GM19438 (cell line): ENCODE data around the gene QPCTL.
A peak's percentile ranks its signal among the peaks of the same experiment; 100 is the strongest.

ENCODE experiments used
- ATAC-seq: cut with Tn5 transposase; IDR thresholded peaks from one replicate; pipeline ENCODE4 v1.9.1; 2021; ENCODE audit warnings: low read depth; ENCODE audit not compliant: unreplicated experiment

QPCTL gene

DNA sequence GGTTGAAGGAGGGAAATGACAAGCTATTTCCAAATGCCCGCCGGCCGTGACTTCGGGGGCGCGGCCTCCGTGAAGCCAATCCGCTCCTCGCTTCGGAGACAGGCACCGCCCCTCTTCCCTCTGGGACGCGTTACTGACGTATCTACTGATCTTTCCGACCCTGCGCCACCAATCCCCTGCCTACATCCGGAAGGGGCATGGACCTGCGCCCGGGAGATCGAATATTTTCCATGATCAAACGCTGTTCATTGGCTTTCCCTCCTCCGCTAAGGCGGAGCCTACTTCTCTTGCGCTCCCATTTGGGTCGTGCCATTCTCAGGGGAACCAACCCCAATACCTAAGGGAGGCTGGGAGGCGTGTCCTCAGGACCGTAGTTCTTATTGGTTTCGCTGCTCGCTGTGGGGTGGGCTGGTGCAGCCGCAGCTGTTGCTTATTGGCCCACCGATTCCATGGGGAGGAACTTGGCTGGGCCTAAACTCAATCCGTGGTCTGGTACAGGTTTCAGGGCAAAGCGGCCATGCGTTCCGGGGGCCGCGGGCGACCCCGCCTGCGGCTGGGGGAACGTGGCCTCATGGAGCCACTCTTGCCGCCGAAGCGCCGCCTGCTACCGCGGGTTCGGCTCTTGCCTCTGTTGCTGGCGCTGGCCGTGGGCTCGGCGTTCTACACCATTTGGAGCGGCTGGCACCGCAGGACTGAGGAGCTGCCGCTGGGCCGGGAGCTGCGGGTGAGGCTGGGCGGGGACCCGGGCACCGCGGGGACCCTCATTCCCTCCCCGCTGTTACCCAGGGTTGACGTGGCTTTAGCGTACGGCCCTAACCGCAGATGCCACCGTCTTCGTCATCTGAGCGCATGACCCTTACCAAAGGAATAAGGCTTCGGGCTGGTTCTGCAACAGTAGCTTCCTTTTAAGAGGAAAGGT lies at the start of gene QPCTL:
QPCTL (plus strand) TSS at position 480 of the 919 bp plus-strand sequence; CDS start at position 518, 38 bp downstream.
- peak; percentile 79 for ATAC-seq

GRCh38 chr19:45643024-45643926 lies 49.2 kb upstream of the QPCTL start:
- ATAC-seq = no peak

DNA sequence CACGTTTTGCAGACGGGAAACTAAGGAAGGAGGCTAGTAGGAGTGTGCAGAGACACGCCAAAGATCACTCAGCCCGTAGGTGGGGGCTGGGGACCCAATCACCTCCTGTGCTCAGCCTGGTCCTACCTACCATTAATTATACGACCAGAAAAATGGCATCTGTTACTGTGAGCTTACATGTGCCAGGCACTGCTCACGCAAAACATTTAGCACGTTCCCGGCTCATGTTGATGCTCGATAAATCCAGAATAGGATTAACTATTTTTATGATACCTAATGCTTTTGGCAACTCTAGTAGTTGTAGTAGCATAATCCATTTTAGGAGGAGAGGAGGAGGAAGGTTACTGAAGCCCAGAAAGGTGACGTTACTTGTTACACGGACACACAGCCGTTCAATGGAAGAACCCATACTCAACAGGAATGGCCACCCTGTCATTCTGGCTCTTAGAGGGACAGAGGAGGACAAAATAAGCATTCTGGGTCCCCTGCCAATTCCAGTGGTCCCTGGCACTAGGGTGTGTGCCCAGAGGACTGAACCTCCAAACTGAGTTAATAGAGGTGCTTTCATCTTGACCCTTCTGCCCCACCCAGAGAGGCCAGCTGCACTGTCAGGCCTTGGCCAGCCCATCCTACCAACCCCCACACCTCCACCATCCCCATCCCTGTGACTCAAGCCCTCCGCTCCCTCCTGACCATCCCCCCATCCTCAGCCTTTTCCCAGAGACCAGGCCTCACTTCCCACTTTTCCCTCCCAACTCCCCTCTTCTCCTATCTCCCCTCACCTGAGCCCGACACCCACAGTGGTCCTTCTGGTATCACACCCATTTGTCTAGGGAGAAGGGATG lies 48.3 kb upstream of the QPCTL start:
- ATAC-seq = no peak

DNA sequence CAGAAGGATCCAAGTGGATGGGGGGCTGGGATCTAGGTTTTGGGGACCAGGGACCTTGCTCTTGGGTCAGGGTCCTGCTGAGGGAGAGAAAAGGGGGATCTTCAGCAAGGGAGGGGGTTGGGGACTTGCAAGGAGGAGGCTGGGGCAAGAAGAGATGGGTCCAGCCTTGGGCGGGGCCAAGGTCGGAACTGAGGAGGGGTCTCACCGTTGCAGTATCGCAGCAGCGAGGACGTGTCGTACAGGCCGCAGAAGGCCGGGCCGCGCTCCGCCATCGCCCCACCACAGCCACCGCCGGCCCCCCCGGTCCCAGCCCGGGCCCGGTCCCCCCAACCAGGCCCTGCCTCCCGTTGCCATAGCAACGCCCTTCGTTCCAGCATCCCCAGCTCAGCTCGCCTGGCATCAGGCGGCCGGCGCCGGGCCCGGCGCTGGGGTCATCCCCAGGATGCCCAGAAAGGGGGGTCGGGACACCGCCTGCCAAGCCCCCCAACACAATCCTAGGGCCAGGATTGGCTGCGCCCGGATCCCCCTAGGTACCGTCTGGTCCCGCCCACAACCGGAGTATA lies 47.3 kb upstream of the QPCTL start:
- ATAC-seq = no peak

DNA sequence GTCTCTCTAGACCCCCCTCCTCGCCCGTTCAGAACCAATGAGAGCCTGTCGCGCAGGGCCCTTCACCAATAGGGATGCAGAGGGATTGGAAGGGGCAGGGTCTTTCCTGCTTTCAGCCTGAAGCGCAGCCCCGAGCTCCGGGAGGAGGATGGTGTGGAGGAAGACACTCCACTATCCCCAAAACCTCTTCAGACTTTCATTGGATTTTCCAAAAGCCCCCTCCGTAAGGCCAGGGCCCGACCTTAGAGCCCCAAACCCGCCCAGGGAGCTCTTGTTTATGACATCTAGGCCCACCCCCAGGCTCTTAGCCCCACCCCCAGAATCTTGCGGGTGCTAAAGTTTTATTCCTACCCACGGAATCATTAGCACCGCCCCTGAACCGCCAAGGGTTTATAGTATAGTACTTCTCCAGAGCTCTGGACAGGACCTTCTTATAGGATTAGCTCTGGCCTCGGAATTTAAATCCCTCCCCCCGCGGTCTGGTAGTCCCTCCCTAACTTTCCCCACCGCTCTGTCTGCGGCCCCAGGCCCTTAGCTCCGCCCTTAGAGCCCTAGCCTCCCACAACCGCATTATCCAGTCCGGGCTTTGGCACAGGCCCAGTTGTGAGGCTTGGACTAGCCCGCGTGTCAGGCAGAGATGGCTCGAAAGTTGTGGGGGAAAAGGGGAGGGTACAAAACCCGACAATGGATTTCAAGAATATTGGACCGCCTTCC lies 46.7 kb upstream of the QPCTL start:
- peak; percentile 29 for ATAC-seq

GRCh38 chr19:45646345-45646698 lies 46.1 kb upstream of the QPCTL start:
- no peak for ATAC-seq

DNA sequence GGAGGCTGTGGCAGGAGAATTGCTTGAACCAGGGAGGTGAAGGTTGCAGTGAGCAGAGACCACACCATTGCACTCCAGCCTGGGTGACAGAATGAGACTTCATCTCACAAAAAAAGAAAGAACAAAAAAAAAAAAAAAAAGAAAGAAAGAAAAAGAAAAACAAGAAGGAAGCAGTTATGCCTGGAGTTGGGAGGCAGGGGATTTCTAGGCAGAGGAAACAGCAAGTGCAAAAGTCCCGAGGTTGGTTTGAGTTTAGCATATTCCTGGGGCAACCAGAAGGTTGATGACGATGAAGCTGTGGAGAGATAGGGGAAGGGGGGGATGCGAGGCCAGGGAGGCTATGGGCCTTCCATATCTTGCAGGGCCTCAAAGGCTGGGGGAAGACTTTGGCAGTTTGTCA lies 41.7 kb upstream of the QPCTL start:
- ATAC-seq = no peak

DNA sequence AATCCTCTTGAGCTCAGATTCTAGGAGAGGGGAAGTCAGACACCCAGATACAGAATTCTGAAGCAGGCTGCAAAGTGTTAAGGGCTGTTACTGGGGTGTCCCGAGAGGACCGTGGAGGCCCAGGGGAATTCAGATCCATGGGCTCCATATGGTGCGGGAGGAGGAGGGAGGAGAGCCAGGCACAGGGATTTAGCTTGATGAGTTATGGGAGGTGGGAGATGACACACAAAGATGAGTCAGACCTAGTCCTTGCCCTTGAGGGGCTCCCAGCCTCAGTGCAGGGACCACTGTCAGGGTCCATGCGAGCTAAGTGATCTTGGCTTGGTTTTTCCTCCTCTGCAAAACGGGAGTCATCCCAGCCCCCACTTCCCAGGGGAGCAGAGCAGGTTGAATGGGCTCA lies 38.8 kb upstream of the QPCTL start:
- ATAC-seq = no peak

GRCh38 chr19:45655073-45655472 lies 37.4 kb upstream of the QPCTL start:
- no peak for ATAC-seq

- no peak for ATAC-seq
Observed at GRCh38 chr19:45657520-45658167, 34.8 kb upstream of the QPCTL start.

DNA sequence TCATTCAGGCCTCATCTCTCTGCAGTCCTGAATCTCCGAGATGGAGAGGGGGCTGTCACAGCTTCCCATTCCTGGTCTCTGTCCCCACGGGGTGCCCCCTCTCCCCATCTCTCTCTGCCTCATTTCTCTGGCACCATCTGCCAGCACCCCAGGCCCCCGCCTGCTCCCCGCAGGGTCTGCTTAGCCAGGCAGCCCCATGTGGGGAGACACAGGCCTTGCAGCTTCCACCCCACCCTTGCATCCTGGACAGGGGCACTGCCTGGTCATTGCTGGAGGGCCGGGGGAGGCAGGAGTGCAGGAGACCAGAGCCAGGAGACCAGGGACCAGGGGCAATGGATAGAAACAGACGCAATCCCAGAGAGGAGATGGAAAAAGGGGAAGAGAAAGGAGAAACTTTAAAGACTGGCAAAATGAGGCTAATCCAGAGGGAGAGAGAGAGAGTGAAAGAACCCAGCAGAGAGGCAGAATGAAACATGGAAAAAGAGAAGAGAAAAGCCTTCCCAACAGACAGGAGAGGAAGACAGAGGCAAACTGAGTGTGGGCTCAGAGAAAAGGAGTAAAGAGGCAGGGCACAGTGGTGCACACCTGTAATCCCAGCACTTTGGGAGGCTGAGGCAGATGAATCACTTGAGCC lies 33.3 kb upstream of the QPCTL start:
- ATAC-seq = no peak

DNA sequence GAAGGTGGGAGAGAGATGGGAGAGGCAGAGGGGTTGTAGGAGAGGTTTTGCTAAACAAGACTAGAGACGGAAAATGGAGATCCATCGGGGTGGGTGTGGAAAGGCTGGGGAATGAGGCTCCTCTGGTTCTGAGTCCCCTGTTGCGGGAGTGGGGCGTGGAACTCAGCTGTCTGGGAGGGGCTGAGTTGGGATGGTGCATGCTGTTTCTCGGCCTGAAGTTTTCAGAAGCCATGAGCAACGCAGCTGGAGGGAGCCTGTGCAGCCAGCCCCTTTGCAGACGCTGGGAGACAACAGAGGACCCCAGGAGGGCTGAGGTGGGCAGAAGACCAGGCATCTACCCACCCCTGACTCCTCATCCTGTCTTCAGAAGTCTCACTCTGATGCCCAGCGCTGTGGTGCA lies 31.8 kb upstream of the QPCTL start:
- ATAC-seq = no peak

GRCh38 chr19:45663800-45664199 lies 28.7 kb upstream of the QPCTL start:
- no peak for ATAC-seq

DNA sequence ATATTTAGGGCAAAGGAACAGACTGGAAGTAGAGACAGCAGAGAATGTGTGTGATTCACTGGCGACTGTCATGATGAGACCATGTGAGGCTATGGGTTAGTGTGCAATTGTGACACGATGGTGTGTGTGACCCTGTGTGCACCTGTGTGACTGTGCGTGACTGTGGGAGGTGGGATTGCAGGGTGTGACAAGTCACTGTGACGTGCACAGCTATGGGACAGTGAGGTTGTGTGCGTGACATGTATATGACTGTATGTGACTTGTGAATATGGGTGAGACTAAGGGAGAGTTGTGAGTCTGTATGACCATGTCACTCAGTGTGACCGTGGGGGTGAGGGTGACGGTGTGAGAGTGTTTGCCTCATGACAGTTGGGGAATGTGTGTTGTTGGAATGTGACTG lies 27.9 kb upstream of the QPCTL start:
- no peak for ATAC-seq

DNA sequence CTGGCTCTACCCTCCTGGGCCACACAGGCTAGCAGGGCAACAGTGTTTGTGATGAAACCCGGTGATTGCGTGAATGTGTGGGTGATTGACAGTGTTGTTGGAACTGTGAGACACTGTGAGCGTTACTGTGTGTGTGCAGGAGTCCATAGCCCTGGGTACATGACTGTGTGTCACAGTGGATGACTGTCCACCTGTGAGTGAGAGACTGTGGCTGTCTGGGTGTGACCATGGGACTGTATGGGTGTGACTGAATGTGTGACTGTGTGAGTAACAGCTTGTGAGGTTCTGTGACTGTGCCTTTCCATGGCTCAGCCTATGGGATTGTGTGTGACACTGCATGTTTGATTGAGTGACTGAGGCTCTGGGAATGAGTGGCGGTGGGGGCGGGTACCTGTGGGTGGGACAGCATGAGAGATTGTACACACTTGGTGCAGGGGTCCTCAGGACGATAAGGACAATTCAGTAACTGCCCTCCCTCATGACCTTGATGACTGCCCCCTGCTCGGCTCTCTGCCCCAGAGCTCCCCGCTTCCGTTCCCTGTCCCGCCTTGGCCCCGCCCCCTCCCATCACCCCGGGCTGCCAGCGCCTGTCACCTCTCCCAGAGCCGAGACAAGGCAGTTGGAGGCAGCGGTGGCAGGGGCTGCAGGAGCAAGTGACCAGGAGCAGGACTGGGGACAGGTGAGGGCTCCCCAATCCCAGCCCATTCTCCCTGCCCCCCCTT lies 24.7 kb upstream of the QPCTL start, which contains the start of gene GIPR:
GIPR (plus strand) TSS at position 602 of the 722 bp plus-strand sequence. CDS start 1,300 bp downstream, outside the sequence.
- ATAC-seq = no peak

DNA sequence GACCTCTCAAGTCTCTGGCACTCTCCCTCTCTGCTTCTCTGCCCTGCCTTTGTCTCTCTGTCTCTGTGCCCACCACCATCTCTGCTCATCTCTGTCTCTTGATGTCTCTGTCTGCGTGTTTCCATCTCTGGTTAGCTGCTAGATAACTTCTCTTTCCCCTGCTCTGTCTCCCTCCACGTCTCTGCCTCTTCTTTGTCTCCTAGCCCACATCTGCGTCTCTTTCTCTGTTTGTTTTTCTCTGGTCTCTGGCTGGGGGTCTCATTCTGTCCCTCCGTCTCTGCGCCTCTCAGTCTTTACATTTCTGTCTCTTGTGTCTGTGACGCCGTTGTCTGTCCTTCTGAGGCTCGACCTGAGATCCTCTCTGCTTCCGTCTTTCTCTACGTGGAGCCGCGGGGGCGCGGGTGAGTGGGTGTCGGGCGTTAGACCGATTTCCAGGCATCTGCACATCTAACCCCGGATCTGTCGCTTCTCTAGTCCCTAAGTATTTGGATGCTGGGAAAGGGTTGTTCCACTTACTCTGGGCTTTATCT lies 24.1 kb upstream of the QPCTL start:
- no peak for ATAC-seq

- no peak for ATAC-seq
Observed at GRCh38 chr19:45670670-45671453, 21.6 kb upstream of the QPCTL start.
